NOMO-1 (cell line): Measurements from ENCODE around the gene AARS1.
"Not testable (repeated sequence)": the region's sequence is repeated elsewhere in the genome, so short reads cannot be mapped to it uniquely, and the experiment has no call there.

Experiments used
- DNase-seq, 2 experiments: peaks; one replicate each; lab custom pipeline; 2025; ENCODE audit not compliant: unreplicated experiment in 2 of 2; lab: John Stamatoyannopoulos, UW

The AARS1 gene

DNA sequence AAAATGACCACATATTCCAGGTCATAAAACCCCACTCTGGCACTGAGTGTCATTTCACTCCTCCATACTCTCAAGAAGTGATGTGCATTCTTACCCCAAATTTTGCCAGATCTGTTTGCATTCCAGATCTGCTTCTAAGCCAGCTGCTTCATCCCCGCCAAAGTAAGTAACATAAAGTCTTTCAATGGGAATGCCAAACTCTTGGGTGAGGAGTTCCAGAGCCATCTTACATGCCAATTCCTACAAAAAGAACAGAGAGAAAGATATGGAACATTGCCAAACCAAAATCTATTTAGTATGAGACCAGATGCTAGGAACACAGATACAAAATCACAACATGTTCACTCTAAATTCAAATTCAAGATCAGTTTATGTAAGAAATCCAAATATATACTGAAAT, 12.9 kb downstream of the AARS1 start:
- no peak for DNase-seq

DNA sequence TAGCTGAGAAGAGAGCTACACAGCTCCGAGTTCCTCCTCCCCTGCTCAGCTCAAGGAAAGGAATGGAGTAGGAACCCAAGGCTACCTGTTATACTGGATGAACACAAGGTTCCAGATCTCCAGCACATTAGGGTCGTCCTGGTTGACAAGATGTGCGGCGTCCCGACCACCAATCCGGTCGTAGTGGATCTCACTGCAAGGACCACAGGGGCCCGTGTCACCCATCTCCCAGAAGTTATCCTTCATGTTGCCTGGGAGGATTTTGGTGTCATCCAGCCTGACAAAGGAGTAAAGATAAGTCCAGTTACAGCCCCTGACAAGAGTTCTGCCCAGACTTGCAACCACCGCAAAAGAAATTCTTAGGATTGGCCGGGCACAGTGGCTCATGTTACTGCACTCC, 17.6 kb downstream of the AARS1 start:
- no peak for DNase-seq

DNA sequence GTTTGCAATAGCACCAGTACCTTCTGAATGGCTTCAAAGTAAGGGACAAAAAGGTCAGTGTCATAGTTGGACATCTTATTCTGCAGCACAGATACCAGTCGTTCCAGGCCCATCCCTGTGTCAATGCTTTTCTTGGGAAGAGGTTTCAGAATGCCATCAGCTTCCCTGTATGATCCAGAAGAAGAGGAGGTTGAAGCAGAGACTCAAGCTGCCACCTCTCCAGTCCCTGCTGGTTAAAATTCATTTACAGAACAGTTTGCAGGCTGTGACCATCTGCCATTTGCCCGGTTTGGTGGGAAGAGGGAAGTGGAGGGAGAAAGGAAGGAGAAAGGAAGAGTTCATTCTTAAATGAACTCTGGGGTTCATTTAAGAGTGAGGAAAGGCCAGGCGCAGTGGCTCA, 19.1 kb downstream of the AARS1 start:
- no peak for DNase-seq

DNA sequence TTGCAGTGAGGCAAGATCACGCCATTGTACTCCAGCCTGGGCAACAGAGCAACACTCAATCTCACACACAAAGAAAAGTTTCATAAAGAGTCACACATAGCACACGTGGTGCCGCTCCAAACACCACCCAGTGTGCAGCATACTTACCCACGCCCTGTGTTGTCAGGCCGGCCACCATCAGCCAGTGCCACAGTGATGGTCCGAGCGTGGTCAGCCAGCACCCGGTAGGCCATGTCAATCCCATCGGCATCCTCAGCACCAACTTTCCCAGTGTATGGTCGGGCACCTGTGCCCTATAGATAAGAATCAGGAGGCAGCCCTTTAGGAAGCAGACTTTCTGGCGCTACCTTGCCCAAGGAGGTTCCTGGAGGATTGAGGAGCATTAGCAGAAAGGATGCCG, 19.8 kb downstream of the AARS1 start:
- DNase-seq: no peak

DNA sequence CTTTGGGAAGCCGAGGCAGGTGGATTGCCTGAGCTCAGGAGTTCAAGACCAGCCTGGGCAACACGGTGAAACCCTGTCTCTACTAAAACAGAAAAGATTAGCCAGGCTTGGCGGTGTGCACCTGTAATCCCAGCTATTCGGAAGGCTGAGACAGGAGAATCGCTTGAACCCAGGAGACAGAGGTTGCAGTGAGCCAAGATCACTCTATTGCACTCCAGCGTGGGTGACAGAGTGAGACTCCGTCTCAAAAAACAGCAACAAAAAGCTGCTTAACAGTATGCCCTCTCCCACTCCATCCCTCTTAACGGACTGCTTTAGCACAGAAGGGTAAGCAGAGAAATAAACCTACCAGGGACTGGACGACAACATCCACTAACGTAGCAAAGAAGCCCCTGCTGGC, 21.4 kb downstream of the AARS1 start:
- not testable (repeated sequence) for DNase-seq

DNA sequence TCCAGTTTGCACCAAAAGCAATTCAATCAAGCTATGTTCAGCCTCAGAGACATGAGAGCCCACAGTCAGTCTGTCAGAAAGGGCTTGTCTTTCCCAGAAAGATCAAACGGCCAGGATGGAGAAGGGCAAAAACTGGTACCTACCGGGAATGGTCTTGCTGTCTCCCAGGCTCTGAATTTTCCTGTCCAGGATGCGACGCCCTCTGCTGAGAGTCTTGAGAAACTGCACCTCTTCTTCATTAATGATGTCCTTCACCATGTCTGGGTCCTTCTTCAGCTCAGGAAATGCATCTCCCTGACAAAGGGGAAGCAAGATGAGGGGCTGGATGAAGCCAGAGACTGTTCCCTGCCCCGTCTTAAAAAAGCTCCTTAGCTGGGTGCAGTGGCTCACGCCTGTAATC, 21.8 kb downstream of the AARS1 start:
- peak in 1 of 2 experiments; percentile 28 for DNase-seq

DNA sequence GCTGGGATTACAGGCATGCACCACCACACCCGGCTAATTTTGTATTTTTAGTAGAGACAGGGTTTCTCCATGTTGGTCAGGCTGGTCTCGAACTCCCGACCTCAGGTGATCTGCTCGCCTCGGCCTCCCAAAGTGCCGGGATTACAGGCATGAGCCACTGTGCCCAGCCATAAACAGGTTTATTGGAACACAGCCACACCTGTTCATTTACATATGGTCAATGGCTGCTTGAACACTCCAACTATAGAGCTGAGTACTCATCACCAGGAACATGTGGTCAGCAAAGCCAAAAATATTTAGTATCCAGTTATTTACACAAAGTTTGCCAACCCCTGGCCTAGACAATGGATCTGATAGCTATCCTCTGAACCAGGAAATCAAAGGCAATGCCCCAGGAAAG, 29.4 kb downstream of the AARS1 start:
- not testable (repeated sequence) for DNase-seq

DNA sequence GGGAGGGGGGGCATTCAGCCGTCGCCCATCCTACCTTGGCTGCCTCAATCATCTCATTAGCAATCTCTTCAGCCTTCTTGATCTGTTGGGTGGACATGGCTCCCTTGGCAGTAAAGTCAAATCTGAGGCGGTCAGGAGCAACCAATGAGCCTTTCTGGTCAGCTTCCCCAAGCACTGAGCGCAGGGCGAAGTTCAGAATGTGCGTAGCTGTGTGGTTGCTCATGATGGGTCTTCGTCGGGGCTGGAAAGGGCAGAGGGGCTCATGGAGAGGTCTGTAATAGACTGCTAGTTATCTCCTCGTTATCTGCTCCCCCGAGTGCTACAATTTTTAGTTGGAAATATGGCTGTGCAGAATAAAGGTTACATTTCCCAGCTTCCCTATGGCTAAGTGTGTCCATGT, 30.4 kb downstream of the AARS1 start:
- DNase-seq: no peak

DNA sequence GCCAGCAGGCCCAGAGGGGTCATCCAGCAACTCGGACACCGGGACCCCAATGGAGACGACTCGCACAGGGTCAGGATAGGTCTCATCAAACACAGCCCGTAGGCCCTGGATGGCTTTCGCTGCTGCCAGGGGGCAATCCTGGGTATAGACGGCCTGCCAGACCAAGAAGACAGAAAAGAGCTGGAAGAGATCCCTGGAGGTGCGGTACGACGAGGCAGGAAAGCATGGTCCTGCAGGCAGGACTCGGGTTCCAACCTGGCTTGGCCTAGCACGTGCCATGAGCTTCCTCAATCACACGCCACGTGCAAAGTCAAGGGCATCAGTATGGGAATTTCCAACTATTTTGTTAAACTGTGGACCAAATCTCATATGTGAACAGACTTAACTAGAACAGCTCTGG, 31.2 kb downstream of the AARS1 start:
- DNase-seq: no peak

DNA sequence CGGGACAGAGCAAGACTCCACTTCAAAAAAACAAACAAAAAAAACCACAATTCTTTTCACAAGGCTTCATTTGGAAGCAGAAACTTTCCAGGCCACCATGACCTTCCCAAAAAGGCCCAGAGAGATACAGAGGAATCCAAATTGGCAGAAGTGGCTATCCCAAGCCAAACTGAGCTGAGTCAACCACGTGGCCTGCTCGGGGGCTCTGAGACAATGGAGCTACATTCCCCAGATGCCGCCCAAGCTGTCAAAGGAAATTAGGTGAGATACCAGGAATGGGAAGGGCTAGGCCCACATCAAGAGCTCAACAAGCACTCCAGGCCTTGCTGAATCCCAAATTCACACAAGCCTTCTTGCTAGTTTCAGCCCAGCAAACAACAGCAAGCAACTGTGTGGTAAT, 31.9 kb downstream of the AARS1 start:
- no peak for DNase-seq

DNA sequence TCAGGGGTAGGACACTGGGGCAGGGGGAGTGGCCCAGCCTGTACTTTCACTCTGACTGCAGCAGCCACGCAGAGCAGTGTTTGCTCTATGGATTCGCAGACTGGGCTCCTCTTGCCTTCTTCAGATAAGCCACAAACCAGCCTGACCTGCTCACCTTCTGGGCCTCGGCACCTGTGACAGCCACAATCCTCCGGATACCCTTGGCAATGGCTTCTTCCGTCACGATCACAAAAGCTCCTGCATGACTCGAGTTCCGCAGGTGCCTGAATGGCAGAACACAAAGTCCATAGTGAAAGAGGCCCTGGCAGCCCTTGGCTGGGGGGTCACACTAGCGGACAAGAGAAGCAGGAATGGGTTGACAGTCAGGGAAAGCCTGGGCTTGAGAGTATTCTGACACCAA, 33.7 kb downstream of the AARS1 start:
- no peak for DNase-seq

DNA sequence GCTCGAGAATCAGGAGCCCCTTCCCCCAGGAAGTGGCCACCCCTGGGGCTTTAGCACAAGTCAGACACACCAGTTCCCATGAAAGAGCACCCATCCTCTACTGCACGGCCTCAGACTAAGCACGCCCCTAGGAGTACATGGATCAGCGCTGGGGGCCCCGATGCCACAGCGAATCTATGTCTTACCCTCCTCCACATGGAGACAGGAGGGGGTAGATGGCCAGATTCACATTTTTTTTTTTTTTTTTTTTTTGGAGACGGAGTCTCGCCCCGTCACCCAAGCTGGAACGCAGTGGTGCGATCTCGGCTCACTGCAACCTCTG, 34.4 kb downstream of the AARS1 start:
- no peak for DNase-seq

DNA sequence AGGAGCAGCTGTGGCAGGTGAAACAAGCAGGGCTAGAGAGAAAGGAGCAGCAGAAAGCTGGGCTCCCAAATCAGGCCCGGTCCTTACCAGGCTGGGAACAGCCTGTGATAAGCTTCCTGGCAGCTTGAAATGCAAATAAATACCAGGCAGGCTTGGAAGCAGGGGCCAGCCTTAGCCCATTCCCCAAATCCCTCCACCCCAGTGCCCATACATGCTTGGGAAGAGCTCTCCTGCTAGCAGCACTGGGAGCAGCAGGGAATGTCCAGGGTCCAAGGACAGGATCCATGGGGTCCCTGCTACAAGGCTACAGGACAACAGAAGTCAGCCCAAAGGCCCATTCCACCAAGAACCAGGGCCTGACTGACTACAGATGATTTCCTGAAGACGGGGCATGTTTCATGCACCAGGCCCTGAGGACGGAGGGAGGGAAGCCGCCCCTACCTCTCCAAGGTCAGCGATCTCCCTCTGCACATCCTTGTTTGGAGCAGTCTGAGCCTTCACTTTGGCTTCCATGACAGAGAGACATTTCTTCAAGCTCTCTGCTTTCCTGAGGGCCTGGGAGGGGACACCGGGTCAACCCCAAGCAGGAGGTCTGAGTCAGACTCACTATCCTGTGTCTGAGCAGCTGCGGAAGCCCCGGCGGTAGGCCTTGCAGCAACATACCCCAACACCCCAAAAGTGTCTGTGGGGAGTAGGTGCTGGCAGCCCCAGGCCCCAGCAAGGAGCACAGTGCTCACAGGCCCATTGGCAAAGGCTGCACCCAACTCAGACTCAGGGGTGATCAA, 34.9 kb downstream of the AARS1 start:
- no peak for DNase-seq

DNA sequence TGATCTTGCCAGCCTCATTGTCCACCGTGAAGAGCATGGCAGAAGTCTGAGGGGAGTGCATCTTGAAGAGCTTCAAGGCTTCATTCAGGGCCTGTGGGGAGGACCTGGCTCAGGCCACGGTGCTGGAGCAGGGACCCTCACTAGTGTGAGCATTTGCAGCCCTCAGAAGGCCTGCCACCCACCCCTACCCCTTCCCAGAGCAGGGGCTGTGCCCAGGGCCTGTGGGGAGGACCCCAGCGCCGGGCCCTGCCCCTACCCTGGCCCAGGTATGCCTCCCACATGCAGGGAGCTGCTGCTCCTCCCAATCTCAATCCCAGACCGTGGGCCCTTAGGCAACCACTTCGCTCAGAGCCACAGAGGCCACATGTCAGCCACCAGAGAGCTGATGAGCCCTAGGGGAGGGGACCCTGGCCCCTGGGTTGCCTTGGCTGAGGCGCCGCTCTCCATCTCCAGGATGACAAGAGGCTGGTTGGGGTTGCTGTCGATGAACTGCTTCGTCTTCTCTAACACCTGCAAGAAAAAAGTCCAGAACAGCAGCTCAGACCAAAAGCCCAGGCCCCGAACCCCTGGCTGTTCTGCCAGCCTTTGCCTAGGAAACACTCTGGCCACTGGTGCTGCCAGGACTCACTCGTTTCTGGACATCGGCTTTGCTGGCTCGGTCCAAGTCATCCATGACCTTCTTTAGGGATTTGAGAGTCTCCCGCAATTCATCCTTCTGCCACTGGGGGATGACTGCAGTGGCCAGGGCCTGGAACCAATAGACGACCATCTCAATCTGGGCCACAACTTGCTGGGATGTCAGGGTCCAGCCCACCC, 35.8 kb downstream of the AARS1 start:
- DNase-seq: peak in 1 of 2 experiments; percentile 3

DNA sequence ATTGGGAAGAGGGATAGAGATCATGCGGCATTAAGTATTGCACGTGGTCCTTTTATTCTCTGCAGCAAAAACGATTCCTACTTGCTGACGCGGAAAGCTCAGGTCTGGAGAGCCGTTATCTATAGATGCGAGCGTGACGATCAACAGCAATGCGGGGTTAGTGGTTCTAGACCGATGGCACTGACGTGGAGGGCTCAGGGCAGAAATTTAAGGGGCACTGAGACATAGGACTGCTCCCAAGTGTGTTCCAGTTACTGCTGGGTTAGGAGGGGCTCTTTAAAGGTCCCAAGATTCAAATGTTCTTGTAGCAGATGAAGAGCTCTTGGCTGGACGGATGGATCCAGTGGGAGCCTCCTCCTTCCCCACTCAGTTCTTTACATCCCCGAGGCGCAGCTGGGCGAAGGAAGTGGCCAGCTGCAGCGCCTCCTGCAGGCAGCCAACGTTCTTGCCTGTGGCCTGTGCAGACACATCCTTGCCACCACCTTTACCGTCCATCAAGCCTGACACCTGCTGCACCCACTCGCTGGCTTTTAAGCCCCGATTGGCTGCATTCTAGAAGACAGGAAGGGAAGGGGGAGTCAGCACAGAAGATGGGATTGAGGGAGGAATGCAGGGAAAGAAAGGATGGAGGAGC, 36.8 kb downstream of the AARS1 start:
- no peak for DNase-seq

DNA sequence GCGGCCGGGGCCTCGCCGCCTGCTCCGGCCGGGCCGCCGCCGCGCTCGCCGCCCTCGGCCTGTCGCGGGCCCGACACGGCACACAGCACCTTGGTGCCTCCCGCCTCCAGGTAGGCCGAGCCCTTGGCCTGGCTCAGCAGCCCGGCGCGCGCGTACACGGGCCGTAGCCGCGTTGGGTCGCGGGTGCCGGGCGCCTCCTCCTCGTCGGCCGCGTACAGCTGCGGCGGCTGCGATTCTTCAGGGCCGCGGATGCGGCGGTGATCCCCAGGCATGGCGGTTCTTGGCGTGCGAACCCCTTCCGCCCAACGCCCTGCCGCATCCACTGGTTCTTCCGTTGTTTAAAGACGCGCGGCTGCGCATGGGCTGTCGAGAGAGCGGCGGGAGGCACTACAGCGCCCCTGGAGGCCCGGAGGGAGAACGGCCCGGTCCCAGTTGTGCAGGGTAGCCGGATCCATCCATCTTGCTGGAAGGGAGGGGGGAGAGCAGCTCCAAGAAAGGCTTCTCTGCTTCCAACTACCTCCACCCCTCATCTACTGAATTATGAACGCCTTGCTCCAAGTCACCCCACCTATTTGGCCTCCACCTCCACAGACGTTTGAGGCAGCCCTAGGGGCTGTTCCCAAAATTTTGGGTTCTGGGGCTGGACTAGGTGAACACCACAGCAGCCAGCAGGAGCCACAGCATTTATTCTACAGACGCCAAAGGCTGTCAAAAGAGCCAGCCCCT, 37.5 kb downstream of the AARS1 start, which contains the start of gene EXOSC6:
Gene EXOSC6 (minus strand): TSS at position 312 of the 726 bp plus-strand sequence. CDS start 40 bp downstream, at position 272.
- peak; percentile 93 to 97 for DNase-seq

DNA sequence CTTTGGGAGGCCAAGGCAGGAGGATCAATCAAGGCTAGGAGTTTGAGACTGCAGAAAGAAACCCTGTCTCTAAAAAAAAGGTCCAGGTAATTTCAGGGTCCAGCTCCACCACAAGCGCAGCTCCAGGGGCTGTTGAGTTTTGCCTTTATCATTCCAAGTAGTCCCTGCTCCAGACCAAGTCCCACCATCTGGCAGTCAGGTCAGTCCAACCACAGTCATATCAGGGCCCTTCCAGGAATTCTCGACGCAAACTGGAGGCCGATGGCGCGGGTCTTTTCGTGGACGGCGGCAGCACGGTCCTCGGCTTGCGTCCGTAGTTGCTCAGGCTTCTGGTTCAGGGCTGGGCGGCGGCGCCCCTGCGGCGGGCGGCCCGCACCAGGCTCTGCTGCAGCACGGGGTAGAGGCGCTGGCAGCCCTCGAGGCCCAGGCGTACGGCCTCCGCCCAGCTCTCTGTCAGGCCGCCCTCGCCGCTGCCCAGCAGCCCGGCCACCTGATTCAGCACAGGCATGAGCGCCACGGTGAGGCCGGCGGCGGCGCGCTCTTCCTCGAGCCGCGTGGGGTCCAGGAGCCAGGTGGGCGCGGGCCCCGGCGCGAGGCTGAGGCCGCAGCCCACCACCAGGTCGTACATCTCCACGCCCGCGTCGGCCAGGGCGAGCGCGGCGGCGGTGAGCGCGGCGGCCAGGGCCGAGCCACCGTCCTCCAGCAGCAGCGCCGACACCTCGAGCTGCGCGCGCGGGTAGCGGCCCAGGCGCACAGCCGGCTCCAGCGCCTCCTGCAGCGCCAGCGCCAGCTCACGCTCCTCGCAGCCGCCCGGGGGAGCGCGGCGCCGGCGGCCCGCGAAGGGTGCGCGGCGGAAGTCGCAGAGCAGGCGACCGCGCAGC, 38.3 kb downstream of the AARS1 start:
- DNase-seq: peak; percentile 21 to 56

DNA sequence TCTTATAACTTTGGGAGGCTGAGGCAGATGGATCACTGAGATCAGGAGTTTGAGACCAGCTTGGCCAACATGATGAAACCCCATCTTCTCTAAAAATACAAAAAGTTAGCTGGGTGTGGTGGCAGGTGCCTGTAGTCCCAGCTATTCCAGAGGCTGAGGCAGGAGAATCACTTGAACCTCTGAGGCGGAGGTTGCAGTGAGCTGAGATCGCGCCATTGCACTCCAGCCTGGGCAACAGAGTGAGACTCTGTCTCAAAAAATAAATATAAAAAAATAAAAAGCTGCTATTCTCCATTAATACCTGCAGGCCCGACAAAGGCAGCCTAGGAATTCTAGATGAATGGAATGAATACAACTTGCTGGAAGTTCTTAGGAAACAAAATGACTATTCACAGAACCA, 39.6 kb downstream of the AARS1 start:
- DNase-seq: not testable (repeated sequence)

DNA sequence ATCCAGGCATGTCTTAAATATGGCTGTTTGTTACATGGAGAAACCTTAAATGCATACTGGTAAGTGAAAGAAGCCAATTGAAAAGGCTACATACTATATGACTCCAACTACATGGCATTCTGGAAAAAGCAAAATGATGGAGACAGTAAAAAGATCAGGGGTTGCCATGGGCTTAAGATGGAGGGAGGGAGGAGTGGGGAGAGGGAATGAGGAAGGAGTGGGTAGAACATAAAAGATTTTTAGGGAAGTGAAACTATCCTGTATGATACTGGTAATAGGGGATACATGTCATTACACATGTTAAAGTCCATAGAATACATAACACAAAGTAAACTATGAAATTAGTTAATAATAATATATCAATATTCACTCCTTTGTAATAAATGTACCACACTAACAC, 50.5 kb downstream of the AARS1 start:
- peak; percentile 16 to 40 for DNase-seq

DNA sequence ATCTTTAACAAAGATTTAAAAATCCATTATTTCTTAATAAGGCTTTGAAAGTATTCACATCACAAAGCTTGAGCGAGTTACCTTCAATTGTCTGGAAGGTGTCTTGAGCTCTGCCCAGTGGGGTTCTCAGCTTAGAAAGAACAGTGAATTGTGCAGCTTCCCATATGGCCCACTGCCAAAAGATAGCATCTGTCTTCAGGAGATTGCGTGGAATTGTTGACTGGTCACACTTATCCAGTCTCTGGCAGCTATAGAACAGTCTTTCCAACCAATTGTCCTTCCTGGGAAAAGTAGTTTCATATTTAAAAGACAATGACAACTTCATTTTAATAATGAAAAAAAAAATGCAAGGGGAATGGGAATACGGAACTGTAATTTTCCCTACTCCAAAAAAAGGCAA, 57.5 kb downstream of the AARS1 start:
- DNase-seq: not testable (repeated sequence)
